ENCODE data around the gene SLC16A7.

The SLC16A7 gene

DNA sequence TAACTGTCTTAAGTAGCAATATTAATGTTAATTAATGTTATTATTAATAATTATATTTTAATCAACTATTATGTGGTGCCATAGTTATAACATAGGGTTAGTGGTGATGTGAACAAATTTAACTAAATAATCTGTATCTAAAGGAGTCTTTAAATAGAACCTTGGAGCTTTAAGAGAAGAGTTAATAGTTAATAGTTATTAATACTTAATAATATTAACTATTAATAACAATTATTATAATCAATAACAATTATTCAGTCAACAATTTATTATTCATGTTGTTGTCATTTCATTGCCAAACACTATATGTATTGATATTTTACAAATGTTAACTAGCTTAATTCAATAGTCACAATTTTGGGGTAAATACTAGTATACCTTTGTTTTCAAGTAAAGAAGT is 58.2 kb downstream of the SLC16A7 start:
- TF ChIP-seq ELF4 (IDR thresholded peaks at IDR 0.05) = no peak
- TF ChIP-seq CTBP1 (IDR thresholded peaks at IDR 0.05; ENCODE audit: borderline replicate concordance) = no peak
- TF ChIP-seq NFRKB (IDR thresholded peaks at IDR 0.05) = no peak
- TF ChIP-seq FOXK2 (IDR thresholded peaks at IDR 0.05) = no peak
- no peak for TF ChIP-seq SUZ12 (IDR thresholded peaks at IDR 0.05)
- TF ChIP-seq LEF1 (IDR thresholded peaks at IDR 0.05; ENCODE audit: borderline replicate concordance) = no peak
- no peak for TF ChIP-seq L3MBTL2 (conservative IDR thresholded peaks at IDR 0.05)
- POLR2A ChIA-PET = no interaction called here
- no peak for DNase-seq (ENCODE audit: extremely low spot score)
- CTCF ChIA-PET = no interaction called here

- TF ChIP-seq NFRKB (IDR thresholded peaks at IDR 0.05) (no peak), ARNT (IDR thresholded peaks at IDR 0.05) (no peak), LEF1 (IDR thresholded peaks at IDR 0.05; ENCODE audit: borderline replicate concordance) (no peak), FOXK2 (IDR thresholded peaks at IDR 0.05) (no peak), SUZ12 (IDR thresholded peaks at IDR 0.05) (no peak), BHLHE40 (IDR thresholded peaks at IDR 0.05; ENCODE audit: borderline replicate concordance) (no peak), SP1 (IDR thresholded peaks at IDR 0.05) (no peak)
- TF ChIP-seq, protein P1, sequence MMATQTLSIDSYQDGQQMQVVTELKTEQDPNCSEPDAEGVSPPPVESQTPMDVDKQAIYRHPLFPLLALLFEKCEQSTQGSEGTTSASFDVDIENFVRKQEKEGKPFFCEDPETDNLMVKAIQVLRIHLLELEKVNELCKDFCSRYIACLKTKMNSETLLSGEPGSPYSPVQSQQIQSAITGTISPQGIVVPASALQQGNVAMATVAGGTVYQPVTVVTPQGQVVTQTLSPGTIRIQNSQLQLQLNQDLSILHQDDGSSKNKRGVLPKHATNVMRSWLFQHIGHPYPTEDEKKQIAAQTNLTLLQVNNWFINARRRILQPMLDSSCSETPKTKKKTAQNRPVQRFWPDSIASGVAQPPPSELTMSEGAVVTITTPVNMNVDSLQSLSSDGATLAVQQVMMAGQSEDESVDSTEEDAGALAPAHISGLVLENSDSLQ (IDR thresholded peaks at IDR 0.05) = no peak
- ChIA-PET CTCF (no interaction called here), POLR2A (no interaction called here)
- no peak for DNase-seq (ENCODE audit: extremely low spot score)
Observed at GRCh38 chr12:59657266-59657665, 61.4 kb downstream of the SLC16A7 start.

GRCh38 chr12:59657711-59658110 is 61.9 kb downstream of the SLC16A7 start:
- CTCF ChIA-PET = no interaction called here
- POLR2A ChIA-PET = no interaction called here
- TF ChIP-seq ELF4 (IDR thresholded peaks at IDR 0.05) = no peak
- TF ChIP-seq FOXA1 (IDR thresholded peaks at IDR 0.05) = no peak
- no peak for TF ChIP-seq NFRKB (IDR thresholded peaks at IDR 0.05)
- TF ChIP-seq FOXM1 (IDR thresholded peaks at IDR 0.05; ENCODE audit: borderline replicate concordance) = no peak
- DNase-seq (ENCODE audit: extremely low spot score) = no peak

- DNase-seq (ENCODE audit: extremely low spot score) = no peak
- ChIA-PET CTCF (no interaction called here), POLR2A (no interaction called here)
- TF ChIP-seq CTBP1 (IDR thresholded peaks at IDR 0.05; ENCODE audit: borderline replicate concordance) = no peak
- TF ChIP-seq, protein P1 (IDR thresholded peaks at IDR 0.05) = no peak
- no peak for TF ChIP-seq FOXA1 (IDR thresholded peaks at IDR 0.05)
- TF ChIP-seq SUZ12 (IDR thresholded peaks at IDR 0.05) = no peak
- TF ChIP-seq FOXK2 (IDR thresholded peaks at IDR 0.05) = no peak
- TF ChIP-seq NFRKB (IDR thresholded peaks at IDR 0.05) = no peak
- no peak for TF ChIP-seq SP1 (IDR thresholded peaks at IDR 0.05)
Observed at GRCh38 chr12:59660148-59660547, 64.3 kb downstream of the SLC16A7 start.

DNA sequence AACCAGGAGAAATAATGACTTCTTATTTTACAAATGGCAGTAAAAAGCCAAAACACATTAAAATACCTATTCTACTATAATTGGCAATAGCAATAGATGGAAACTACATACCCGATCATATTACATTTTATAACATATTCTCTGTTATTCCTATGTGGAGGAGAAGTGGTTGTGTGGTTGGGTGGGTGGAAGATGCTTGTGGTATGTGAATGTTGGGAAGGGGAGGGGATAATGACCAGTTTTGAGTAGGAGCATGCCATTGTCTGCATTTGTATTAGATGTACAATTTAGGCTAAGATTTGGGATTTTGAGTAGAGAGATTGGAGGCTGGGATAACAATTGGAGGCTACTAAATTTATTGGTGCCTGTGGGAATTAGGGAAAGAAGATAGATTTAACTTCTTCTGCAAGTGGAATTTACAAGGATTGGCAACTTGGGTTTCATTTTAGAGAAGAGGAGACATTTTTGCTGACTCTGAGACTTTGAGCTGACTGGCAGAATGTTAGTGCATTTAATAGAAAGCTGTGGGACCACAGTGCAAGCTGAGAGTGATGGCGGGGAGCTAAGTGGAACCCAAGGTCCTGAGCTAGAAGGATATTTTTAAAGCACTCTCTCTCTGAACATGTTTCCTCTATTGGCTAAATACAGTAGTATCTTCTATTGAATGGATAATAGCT is 65.2 kb downstream of the SLC16A7 start:
- TF ChIP-seq, protein P1 (IDR thresholded peaks at IDR 0.05) = no peak
- no peak for TF ChIP-seq HDGF (IDR thresholded peaks at IDR 0.05; ENCODE audit: borderline replicate concordance)
- TF ChIP-seq NFRKB (IDR thresholded peaks at IDR 0.05) = no peak
- TF ChIP-seq CTBP1 (IDR thresholded peaks at IDR 0.05; ENCODE audit: borderline replicate concordance) = no peak
- no peak for TF ChIP-seq ELF4 (IDR thresholded peaks at IDR 0.05)
- TF ChIP-seq LEF1 (IDR thresholded peaks at IDR 0.05; ENCODE audit: borderline replicate concordance) = no peak
- TF ChIP-seq ZNF384 (IDR thresholded peaks at IDR 0.05) = no peak
- no peak for TF ChIP-seq ARNT (IDR thresholded peaks at IDR 0.05)
- TF ChIP-seq FOXA1 (IDR thresholded peaks at IDR 0.05) = no peak
- no peak for TF ChIP-seq SP1 (IDR thresholded peaks at IDR 0.05)
- no peak for TF ChIP-seq SUZ12 (IDR thresholded peaks at IDR 0.05)
- no peak for TF ChIP-seq TARDBP (IDR thresholded peaks at IDR 0.05)
- no peak for TF ChIP-seq L3MBTL2 (conservative IDR thresholded peaks at IDR 0.05)
- TF ChIP-seq FOXK2 (IDR thresholded peaks at IDR 0.05) = no peak
- TF ChIP-seq FOXM1 (IDR thresholded peaks at IDR 0.05; ENCODE audit: borderline replicate concordance) = no peak
- TF ChIP-seq BHLHE40 (IDR thresholded peaks at IDR 0.05; ENCODE audit: borderline replicate concordance) = no peak
- no peak for DNase-seq (ENCODE audit: extremely low spot score)
- POLR2A ChIA-PET = no interaction called here
- CTCF ChIA-PET = no interaction called here

DNA sequence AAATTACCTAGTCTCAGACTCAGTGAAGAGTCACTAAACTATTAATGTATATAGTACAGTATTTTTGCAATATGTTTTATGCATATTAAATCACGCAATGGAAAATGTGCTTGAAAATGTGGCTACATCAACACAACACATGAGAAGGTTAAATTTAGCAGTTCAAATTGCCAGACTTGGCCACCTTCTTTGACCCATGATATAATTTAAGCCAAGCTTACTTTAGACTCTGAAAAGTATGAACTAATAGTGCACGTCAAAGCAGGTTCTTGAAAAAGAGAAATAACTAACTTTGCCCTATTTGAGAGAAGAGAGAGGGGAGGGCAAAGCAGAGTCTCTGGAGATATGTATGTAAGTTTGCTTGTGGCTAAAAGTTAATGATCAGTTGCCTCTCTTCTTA is 68.7 kb downstream of the SLC16A7 start:
- ChIA-PET POLR2A (no interaction called here), CTCF (no interaction called here)

DNA sequence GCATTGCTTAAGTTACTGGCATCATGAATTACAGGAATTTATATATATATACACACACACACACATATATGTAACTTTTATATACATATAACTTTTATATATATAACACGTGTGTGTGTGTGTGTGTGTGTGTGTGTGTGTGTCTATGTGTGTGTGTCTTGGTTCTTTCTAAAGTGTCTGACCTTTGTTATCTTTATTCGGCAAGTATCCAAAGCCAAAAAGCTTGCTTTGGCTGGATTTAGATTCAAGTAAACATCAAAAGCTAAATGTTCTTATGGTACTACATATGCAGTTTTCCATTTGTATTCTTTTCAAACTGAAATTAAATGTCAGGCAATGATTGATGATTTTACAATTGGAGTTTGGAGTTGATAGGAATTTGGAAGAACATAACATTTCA is 69.9 kb downstream of the SLC16A7 start:
- TF ChIP-seq SUZ12 (IDR thresholded peaks at IDR 0.05) (no peak), FOXA1 (IDR thresholded peaks at IDR 0.05) (no peak), FOXK2 (IDR thresholded peaks at IDR 0.05) (no peak), NFRKB (IDR thresholded peaks at IDR 0.05) (no peak), ELF4 (IDR thresholded peaks at IDR 0.05) (no peak), TARDBP (IDR thresholded peaks at IDR 0.05) (no peak), CTBP1 (IDR thresholded peaks at IDR 0.05; ENCODE audit: borderline replicate concordance) (no peak), LEF1 (IDR thresholded peaks at IDR 0.05; ENCODE audit: borderline replicate concordance) (no peak), BHLHE40 (IDR thresholded peaks at IDR 0.05; ENCODE audit: borderline replicate concordance) (no peak), HDGF (IDR thresholded peaks at IDR 0.05; ENCODE audit: borderline replicate concordance) (no peak), FOXM1 (IDR thresholded peaks at IDR 0.05; ENCODE audit: borderline replicate concordance) (no peak), L3MBTL2 (conservative IDR thresholded peaks at IDR 0.05) (no peak), SP1 (IDR thresholded peaks at IDR 0.05) (no peak), ARNT (IDR thresholded peaks at IDR 0.05) (no peak), ZNF384 (IDR thresholded peaks at IDR 0.05) (no peak)
- TF ChIP-seq, protein P1 (IDR thresholded peaks at IDR 0.05) = no peak
- no peak for DNase-seq (ENCODE audit: extremely low spot score)
- ChIA-PET POLR2A (no interaction called here), CTCF (no interaction called here)

More for the DNA sequence above, 68.7 kb downstream of the SLC16A7 start:
- TF ChIP-seq CTBP1 (IDR thresholded peaks at IDR 0.05; ENCODE audit: borderline replicate concordance) = no peak
- no peak for TF ChIP-seq BHLHE40 (IDR thresholded peaks at IDR 0.05; ENCODE audit: borderline replicate concordance)
- TF ChIP-seq FOXM1 (IDR thresholded peaks at IDR 0.05; ENCODE audit: borderline replicate concordance) = no peak
- TF ChIP-seq TARDBP (IDR thresholded peaks at IDR 0.05) = no peak
- no peak for TF ChIP-seq NFRKB (IDR thresholded peaks at IDR 0.05)
- no peak for TF ChIP-seq FOXK2 (IDR thresholded peaks at IDR 0.05)
- no peak for DNase-seq (ENCODE audit: extremely low spot score)

All from HEK293T (cell line).